Left kidney (tissue), 2 donors: Measurements from ENCODE around the gene FLNB. TPM values are rescaled to one million over a fixed set of nuclear protein-coding genes. Genes with fewer than 3 reads are reported as not detected.
"Not testable (repeated sequence)": the region's sequence is repeated elsewhere in the genome, so short reads cannot be mapped to it uniquely, and the experiment has no call there.

Source experiments
- DNase-seq: peaks from one replicate; pipeline ENCODE4 v3.0.0-alpha.2; 2013
- polyA plus RNA-seq: library from polyadenylated mRNA; unstranded; fragments of 120-200 nt; gene quantifications from one replicate; pipeline ENCODE4 v1.2.1, GENCODE V29; 2013; ENCODE audit not compliant: insufficient read length

FLNB gene
- polyA plus RNA-seq, 1 donor, result 176 TPM

DNA sequence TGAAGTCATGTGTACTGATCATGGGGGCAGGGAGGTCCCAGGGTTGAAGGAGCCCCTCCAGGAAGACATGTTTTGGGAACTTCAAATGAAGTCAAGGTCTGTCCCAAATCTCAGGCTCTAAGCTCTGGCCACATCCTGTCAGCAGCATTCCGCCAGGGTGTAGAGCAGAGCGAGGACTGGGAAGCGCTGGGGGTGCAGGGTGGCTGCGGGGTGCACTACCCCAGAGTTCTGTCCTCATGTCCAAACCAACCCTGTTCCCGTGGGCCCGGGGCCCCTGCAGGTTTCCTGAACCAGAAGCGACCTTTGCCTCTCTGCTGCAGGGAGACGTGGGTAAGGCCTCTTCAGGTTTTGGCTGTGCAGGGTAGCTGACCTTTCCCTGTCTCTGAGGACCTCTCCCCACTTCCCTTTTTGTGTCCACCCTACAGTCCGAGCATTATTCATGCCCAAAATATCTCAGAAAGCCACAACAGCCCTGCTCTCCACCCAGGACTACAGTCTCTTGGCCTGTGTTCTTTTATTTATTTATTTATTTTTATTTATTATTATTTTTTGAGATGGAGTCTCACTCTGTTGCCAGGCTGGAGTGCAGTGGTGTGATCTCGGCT is 26.6 kb upstream of the FLNB start:
- no peak for DNase-seq

DNA sequence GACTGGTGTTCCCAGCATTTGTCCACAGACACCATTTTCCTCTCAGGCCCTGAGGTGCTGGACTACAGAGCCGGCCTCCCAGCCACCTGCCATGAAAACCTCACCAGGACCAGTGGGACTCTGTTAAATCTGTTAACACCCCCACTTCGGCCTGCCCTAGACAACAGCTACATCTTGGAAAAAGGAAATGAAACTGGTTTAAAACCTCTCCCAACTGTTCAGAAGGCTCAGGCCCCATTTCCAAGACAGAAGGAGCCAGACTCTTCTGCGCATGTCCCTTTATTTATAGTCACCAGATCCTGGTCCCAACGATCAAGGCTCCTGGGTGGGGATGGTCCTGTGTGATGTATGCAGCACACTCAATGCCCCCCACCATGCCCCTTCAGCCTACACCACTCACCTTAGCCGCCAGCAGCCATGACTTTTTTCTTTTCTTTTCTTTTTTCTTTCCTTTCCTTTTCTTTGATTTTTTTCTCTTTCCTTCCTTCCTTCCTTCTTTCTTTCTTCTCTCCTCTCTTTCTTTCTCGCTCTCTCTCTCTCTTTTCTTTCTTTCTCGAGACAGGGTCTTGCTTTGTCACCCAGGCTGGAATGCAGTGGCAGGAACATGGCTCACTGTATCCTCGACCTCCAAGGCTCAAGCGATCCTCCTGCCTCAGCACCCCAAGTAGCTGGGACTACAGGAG is 25.5 kb upstream of the FLNB start:
- no peak for DNase-seq

DNA sequence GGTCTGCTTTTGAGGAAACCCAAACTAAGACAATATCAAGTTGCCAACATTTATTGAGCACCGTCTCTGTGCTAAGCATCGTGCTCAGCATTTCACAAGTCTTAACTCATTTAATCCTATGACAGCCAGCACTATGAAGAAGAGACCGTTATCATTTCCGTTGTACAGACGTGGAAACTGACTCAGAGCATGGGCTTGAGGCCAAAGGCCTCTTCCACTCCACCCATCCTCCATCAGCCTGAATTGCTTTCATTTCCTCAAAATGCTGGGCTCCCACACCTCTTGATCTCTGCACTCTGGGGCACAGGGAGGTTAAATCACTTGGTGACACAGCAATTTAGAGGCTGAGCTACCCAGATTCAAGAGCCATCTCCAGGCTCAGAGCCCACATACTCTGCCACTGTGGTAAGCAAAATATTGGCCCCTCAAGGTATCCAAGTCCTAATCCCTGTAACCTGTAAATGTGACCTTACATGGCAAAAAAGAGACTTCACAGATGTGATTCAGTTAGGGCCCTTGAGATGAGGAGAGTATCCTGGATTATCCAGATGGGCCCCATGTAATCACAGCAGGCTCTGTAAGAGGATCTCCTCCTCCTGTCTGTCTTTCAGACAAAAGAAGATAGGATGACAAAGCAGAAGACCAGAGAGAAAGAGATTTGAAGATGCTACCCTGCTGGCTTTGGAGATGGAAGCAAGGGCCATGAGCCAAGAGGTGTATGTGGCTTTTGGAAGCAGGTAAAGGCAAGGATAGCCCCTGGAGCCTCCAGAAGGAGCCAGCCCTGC is 24.3 kb upstream of the FLNB start:
- DNase-seq, result no peak

DNA sequence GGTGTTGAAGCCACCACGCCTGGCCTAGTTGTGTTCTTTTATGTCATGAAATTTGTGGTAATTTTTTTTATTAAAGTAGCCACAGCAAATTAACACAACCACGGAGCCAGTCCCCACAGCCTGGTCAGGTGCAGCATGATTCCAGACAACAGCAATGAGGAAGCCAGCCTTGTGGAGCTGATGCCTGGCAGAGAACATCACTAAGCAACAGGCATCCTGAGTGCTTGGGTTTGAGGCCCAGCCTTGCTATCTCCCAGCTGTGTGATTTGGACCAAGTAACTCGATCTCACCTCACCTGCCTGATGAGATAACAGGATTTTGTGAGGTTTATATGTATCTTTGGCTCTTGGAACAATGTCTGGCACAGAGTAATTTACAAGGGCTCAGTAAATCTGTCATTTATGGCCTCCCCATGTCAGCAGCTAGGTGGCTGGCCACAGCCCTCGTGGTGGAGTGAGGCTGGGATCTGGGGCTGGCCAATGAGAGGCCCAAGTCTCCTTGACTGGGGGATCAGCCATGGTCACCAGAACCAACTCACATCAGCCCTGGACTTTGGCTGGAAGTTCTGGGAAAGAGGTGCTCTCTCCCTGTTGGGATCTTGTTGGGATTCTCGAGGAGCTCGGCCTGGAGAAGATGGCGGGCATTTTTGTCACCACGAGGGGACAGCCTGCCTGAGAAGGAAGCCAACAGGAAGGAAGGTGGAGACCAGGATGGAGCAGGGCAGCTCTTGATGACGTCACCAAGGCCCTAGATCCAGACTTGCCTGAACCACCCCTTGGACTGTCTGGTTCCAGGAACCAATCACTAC is 22.8 kb upstream of the FLNB start:
- no peak for DNase-seq

DNA sequence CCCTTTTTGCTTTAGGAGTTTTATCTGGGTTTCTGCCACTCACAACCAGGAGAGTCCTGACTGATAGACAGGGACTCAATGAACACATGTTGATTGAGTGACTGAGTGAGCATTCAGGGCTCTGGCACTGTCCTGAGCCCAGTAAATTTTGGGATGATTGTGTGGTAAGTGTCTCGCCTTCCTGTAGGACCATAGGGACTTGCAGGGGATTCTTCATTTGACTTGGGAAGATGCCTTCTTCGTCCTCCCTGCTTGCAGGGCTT is 22.3 kb upstream of the FLNB start:
- DNase-seq, result no peak

DNA sequence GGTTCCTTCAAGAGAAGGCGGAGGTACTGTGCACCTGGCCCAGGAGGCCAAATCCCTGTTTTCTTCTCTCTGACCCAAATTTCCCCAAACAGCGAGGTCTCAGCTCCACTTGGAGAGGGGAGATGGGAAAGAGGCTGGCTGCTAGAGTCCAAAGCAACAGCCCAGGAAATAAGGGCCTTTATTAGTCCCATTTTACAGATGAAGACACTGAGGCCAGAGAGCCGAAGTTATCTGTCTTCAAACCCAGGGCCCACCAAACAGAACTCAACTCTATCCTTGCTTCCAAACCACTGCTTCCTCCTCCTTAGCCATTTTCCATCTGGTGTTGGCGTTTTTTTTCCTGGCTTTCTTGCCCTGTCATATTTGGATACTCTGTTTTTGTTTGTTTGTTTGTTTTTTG is 22.0 kb upstream of the FLNB start:
- DNase-seq, result no peak

DNA sequence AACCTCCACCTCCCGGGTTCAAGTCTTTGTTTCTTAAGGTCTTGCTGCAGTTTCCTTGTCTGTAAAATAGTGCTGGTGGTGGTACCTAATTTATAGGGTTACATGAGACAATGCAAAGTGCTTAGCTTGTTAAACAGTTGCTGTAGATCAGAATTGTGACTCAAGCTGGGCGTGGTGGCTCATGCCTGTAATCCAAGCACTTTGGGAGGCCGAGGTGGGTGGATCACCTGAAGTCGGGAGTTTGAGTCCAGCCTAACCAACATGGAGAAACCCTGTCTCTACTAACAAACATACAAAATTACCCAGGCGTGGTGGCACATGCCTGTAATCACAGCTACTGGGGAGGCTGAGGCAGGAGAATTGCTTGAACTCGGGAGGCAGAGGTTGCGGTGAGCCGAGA is 19.0 kb upstream of the FLNB start:
- not testable (repeated sequence) for DNase-seq

DNA sequence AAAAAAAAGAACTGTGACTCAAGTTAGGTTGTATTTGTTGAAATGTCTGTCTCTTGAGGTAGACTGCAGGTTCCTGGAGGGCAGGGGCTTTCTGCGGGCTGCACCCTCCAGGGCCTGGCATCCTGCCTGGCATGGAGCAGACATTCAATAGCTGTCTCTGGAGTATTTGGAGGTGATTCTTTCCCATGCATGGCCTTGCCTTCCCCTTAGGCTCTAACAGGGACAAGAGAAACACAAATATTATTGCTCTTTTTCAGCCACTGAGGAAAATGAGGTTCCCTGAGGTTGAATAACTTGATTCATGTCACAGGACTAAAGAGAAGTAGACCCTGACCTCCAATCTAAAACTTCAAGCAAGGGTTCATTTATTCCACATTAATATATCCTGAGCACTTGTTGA is 18.6 kb upstream of the FLNB start:
- no peak for DNase-seq

DNA sequence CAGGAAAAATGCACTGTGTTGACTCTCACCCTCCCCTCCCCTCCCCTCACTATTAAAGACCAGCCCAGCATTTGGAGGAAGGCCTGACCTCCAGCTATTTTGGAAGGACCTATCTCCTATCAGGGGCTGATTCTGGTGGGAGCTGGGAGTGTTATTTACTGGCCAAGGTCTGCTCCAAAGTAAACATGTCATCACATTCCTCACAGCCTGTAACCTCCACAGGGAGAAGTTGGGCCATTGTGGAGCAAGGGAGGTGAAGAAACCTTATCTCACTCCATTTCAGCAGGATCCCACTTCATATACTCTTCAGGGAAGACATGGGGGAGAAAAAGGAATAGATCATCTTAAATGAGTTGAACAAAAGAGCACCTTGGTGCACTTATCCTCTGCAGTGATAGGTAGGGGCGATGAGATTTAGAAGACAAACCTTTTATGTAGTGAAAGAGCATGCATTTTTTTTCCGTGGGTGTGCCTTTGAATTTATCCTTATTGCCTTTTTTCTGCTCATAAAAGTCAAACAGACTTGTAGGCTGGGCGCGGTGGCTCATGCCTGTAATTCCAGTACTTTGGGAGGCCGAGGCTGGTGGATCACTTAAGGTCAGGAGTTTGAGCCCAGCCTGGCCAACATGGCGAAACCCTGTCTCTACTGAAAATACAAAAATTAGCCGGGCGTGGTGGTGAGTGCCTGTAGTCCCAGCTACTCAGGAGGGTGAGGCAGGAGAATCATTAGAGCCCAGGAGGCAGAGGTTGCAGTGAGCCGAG is 15.6 kb upstream of the FLNB start:
- DNase-seq, result no peak

DNA sequence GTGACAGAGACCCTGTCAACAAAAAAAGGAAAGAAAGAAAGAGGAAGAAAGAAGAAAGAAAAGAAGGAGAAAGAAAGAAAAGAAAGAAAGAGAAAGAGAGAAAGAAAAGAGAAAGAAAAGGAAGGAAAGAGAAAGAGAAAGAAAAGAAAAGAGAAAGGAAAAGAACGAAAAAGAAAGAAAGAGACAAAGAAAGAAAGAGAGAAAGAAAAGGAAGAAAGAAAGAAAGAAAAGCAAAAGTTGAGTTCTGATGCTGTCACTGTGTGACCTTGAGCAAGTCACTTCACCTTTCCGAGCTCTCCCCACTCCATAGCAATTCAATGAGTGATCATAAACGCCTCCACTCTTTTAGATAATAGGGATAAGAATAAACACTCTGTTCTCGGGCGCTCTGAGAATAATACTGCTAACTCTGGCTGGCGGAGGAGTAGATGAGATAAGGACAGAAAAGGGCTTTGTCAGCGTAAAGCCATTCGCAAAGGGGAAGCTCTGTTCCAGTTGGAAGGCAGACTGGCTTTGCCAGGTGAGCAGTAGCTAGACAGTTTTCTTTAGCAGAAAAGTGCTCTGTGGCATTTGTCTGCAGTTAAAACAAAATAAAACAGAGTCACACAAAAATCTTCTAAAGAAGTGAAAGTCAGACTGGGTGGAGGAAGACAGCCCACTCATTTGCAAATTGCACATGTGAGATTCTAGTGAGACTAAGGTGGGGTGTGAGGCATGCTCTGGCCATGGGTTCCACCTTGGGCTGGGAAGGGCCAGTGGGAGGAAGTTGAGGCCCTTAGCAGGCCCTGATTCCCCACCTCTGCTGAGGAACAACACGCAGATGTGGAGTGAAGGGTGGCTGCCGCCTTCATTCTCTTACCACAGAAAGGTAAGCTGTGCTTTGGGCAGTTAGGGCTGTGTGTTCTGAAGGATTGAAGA is 9.6 kb upstream of the FLNB start:
- no peak for DNase-seq

DNA sequence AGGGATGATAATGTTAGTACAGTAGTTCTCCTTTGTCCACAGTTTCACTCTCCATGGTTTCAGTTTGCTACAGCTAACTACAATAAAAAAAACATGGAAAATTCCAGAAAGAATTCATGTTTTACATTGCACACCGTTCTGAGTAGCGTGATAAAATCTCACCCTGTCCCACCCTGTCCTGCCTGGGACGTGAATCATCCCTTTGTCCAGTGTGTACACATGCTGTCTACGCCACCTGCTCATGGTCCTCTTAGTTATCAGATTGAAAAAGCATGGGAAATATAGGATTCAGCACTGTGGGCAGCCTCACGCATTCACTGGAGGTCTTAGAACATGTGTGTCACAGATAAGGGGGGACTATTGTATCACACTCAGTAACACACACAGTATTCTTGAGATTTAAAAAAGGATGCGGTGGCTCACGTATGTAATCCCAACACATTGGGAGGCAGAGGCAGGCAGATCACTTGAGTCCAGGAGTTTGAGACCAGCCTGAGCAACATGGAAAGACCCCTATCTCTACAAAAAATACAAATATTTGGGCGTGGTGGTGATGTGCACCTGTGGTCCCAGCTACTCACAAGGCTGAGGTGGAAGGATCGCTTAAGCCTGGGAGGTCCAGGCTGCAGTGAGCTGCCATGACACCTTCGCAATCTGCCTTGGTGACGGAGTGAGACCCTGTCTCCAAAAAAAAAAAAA is 8.7 kb upstream of the FLNB start:
- DNase-seq, result no peak

DNA sequence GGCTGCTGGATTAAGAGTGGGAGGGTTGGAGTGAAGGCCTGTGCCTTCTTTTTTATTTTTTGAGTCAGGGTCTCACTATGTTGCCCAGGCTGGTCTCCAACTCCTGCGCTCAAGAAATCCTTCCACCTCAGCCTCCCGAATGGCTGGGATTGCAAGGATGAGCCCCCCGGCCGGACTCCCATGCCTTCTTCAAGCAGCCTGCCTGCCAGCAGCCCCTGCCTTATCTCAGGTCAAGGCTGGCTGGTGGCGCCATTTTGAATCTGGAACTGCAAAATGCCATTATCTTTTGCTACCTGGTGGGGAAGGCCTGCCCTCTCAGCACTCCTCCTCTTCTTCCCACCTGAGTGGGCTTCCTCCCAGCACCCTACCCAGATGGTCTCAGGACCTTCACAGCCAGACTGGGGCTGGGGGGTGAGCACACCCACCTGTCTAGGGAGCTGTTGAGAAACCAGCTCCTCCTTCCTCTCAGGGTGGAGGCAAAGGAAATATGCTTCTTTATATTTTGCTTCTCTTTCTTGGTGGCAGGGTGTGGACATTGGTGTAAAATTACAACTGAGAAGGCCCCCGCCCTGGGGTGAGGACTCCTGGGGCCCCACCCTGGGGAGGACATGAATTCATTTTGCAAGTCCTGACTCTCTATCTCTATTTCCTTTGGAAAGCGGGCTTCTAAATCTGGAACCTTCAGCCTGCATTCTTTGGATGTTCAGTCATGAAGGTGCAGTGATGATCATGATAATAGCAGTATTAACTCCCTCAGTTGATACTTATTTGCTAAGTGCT is 7.7 kb upstream of the FLNB start:
- DNase-seq, result no peak

DNA sequence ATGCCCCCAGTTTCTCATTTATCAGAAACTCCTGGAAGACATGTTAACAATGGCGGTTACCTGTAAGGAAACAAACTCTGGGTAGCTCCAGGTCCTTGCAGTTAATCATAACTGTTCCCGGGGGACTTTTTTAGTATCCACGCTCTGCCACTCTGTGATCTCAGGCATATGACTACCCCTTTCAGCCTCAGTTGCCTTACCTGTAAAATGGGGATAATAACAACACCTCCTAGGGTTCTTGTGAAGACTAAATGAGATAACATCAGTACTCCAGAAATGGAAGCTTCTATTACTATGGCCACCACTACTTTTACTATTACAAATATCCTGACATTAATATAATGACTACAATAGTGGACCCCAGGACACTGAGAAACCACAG is 7.1 kb upstream of the FLNB start:
- no peak for DNase-seq

DNA sequence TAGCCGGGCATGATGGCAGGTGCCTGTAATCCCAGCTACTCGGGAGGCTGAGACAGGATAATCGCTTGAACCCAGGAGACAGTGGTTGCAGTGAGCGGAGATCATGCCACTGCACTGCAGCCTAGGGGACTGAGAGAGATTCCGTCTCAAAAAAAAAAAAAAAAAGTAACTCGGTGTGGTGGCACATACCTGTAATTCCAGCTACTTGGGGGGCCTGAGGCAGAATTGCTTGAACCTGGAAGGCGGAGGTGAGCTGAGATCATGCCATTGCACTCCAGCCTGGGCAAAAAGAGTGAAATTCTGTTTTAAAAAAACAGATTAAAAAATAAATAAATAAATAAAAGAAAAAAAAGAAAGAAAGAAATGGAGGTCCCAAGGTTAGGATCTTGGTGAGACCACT is 6.2 kb upstream of the FLNB start:
- DNase-seq, result no peak

DNA sequence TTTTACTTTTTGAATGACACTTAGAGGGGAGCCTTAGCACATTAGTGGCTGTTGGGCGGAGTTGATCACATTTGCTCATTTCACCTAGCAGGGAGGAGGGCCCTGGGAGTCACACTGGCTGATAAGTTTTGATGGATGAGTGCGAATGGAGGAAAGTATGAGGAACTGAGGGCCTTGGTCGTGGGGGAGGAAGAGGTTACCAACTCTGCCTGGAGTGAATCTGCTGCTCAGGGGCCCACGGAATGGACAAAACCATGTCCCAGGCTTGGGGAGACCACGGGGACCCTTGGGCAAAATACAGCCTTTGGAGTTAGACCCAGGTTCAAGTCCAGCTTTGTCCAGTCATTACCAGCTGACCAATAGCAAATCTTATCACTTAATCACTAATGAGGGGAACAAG is 5.1 kb upstream of the FLNB start:
- DNase-seq, result no peak

DNA sequence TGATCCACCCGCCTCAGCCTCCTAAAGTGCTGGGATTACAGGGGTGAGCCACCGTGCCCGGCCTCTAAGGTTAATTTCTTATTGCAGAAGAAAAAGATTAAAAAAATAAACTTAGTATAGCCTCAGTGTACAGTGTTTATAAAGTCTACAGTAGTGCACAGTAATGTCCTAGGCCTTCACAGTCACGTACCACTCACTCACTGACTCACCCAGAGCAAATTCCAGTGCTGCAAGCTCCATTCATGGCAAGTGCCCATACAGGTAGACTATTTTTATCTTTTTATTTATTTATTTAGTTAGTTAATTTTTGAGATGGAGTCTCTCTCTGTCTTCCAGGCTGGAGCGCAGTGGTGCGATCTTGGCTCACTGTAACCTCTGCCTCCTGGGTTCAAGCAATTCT is 3.2 kb upstream of the FLNB start:
- DNase-seq, result no peak

DNA sequence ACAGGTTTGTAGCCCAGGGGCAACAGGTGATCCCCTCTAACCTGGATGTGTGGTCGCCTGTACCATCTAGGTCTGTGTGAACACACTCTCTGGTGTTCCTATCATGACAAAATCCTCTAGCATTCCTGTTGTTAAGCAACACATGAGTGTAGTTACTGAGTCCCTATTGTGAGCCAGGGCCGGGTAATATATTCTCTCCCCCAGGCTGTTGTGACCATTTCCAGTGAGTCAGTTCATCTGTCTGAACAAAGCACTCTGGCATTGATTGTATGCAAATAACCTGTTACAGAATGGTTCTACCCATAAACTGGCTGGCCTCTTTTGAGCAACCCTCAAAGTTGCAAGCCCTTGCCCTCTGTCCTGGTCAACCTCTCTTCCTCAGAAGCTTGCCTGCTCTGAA is 2.6 kb upstream of the FLNB start:
- no peak for DNase-seq

DNA sequence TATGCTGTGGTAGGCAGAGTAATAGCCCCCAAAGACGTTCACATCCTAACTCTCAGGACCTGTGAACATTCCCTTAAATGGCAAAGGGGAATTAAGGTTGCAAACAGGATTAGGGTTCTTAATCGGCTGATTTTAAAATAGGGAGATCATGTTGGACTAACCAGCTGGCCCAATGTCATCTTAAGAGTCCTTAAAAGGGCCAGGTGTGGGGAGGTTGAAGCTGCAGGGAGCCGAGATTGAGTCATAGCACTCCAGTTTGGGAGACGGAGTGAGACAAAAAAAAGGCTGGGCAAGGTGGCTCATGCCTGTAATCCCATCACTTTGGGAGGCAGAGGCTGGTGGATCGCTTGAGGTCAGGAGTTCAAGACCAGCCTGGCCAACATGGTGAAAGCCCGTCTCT is 1.6 kb upstream of the FLNB start:
- no peak for DNase-seq

DNA sequence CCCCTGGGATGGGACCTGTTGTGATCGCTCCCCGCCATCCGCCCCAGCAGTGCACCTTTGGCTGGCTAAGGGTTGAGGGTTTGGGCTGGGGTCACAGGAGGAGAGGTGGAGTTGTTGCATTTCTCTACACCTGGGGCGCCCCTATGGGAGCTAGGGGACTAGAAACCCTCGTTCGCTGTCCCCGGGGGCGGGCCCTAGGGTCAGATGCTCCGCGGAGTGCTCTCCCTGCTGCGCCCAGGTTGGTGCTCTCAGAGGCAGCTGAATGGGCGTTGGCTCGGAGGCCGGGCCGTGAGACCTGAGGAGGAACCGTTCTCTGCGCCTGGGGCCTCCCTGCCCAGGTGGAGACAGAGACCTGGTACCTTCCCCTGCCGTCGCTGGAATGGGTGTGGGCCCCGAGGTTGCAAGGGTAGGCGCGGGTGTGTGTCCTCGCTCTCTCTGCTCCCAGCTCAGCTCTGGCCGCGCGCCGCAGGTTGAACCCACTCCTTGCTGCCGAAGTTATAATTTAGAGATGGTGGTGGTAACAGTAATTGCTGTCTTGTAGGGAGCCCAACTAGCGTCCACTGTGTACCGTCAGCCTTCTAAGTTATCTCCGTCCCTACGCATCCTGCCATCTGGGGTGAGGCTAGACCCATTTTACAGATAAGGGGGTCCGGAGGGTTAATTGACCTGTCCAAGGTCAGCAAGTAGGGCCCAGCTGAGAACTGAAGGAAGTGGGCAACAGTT is 965 bp downstream of the FLNB start:
- DNase-seq, result no peak
